Neural progenitor cell (in vitro differentiated cells): ENCODE data around the gene TRMT61A.

Source experiments
- CTCF ChIP-seq: fragments of 200-600 bp; sonication (generic); IDR thresholded peaks from 2 replicates; pipeline ENCODE4 v1.5.1; 2017; ENCODE audit warnings: antibody characterized with exemption, mild to moderate bottlenecking
- EZH2 ChIP-seq: fragments of 200-600 bp; sonication (generic); IDR thresholded peaks from 2 replicates; pipeline ENCODE4 v1.6.1; 2017; ENCODE audit warnings: antibody characterized with exemption, mild to moderate bottlenecking, moderate library complexity
- EZH2phosphoT487 ChIP-seq: fragments of 200-600 bp; sonication (generic); IDR thresholded peaks from 2 replicates; pipeline ENCODE4 v1.6.1; 2017; ENCODE audit warnings: antibody characterized with exemption

- TF ChIP-seq CTCF = no peak
- no peak for TF ChIP-seq EZH2
- TF ChIP-seq EZH2phosphoT487 = no peak
Observed at GRCh38 chr14:103491691-103492090, 37.3 kb upstream of the TRMT61A start.
